Type B pancreatic cell (in vitro differentiated cells): ENCODE results near the gene TECPR2. TPM values are rescaled to one million over a fixed set of nuclear protein-coding genes. Genes with fewer than 3 reads are reported as not detected.

Source experiments
- DNase-seq: peaks from one replicate; pipeline ENCODE4 v3.0.0; 2021; ENCODE audit warnings: mixed read lengths; ENCODE audit not compliant: unreplicated experiment; ENCODE audit errors: extremely low spot score
- H3K27ac Mint-ChIP-seq: 2 replicates; pipeline ENCODE4 v1.8.0; 2021; ENCODE audit warnings: mild to moderate bottlenecking, mixed read lengths
- H3K27me3 Mint-ChIP-seq: 2 replicates; pipeline ENCODE4 v1.8.0; 2021; ENCODE audit warnings: mixed read lengths
- H3K36me3 Mint-ChIP-seq: 2 replicates; pipeline ENCODE4 v1.8.0; 2021; ENCODE audit warnings: mixed read lengths
- H3K4me1 Mint-ChIP-seq: one replicate; pipeline ENCODE4 v1.8.0; 2021; ENCODE audit warnings: mixed read lengths; ENCODE audit not compliant: unreplicated experiment
- H3K4me3 Mint-ChIP-seq: 2 replicates; pipeline ENCODE4 v1.8.0; 2021; ENCODE audit warnings: mild to moderate bottlenecking, mixed read lengths
- H3K9me3 Mint-ChIP-seq: 2 replicates; pipeline ENCODE4 v1.8.0; 2021; ENCODE audit warnings: mixed read lengths
- total RNA-seq: library from RNA; stranded (reverse); gene quantifications from 2 replicates; pipeline ENCODE4 v1.2.1, GENCODE V29; 2021; ENCODE audit warnings: low replicate concordance
- TF ChIP-seq, protein P1 (sequence below): fragments of 200-600 bp; sonication (generic); conservative IDR thresholded peaks from 2 replicates; pipeline ENCODE4 v1.5.0; 2021; ENCODE audit warnings: antibody characterized with exemption, mild to moderate bottlenecking

TECPR2 gene
- total RNA-seq, 1 donor from 2014 or later: 25.5 TPM

DNA sequence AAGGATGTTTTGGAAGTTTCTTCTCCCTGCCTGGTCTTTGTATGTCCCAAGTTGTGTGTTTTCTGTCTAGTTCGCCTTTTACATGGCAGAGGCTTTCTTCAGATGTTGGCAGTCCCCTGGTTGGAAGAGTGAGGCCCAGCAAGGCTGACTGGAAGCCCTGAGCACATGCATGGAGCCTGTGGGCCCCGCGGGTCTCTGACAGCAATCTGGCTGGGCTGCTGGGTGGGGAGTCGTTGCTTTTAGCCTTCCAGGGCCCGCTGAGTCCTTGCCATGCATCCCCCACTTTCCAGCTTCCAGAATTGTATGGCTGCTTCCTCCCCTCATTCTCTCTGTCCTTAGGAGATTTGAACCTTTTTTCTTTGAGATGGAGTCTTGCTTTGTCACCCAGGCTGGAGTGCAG lies 121.6 kb downstream of the TECPR2 start:
- TF ChIP-seq, protein P1, sequence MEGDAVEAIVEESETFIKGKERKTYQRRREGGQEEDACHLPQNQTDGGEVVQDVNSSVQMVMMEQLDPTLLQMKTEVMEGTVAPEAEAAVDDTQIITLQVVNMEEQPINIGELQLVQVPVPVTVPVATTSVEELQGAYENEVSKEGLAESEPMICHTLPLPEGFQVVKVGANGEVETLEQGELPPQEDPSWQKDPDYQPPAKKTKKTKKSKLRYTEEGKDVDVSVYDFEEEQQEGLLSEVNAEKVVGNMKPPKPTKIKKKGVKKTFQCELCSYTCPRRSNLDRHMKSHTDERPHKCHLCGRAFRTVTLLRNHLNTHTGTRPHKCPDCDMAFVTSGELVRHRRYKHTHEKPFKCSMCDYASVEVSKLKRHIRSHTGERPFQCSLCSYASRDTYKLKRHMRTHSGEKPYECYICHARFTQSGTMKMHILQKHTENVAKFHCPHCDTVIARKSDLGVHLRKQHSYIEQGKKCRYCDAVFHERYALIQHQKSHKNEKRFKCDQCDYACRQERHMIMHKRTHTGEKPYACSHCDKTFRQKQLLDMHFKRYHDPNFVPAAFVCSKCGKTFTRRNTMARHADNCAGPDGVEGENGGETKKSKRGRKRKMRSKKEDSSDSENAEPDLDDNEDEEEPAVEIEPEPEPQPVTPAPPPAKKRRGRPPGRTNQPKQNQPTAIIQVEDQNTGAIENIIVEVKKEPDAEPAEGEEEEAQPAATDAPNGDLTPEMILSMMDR: no peak

GRCh38 chr14:102485693-102486512 lies 123.2 kb downstream of the TECPR2 start:
- H3K9me3 Mint-ChIP-seq: peaks cover 4% of the 10 kb centered on the region
- no peaks in the 10 kb centered on the region for H3K27me3 Mint-ChIP-seq
- peaks cover 6% of the 10 kb centered on the region for H3K4me1 Mint-ChIP-seq
- TF ChIP-seq, protein P1: no peak
- H3K4me3 Mint-ChIP-seq: no peak overlapping the region
- DNase-seq: no peak
- no peak overlapping the region for H3K27ac Mint-ChIP-seq
- H3K36me3 Mint-ChIP-seq: peaks cover 13% of the 10 kb centered on the region

More for the DNA sequence above, 121.6 kb downstream of the TECPR2 start:
- peaks cover 20% of the 10 kb centered on the region for H3K36me3 Mint-ChIP-seq
- no peak overlapping the region for H3K4me3 Mint-ChIP-seq
- DNase-seq: no peak
- H3K27me3 Mint-ChIP-seq: no peaks in the 10 kb centered on the region
- H3K27ac Mint-ChIP-seq: no peak overlapping the region
- H3K4me1 Mint-ChIP-seq: no peaks in the 10 kb centered on the region
- peaks cover 4% of the 10 kb centered on the region for H3K9me3 Mint-ChIP-seq

GRCh38 chr14:102486513-102487203 lies 123.9 kb downstream of the TECPR2 start:
- peak overlapping the region; percentile 30 for H3K4me3 Mint-ChIP-seq
- TF ChIP-seq, protein P1: no peak
- H3K9me3 Mint-ChIP-seq: peaks cover 4% of the 10 kb centered on the region
- DNase-seq: no peak
- peaks cover 13% of the 10 kb centered on the region for H3K36me3 Mint-ChIP-seq
- H3K27me3 Mint-ChIP-seq: no peaks in the 10 kb centered on the region
- H3K4me1 Mint-ChIP-seq: peaks cover 6% of the 10 kb centered on the region
- no peak overlapping the region for H3K27ac Mint-ChIP-seq

- DNase-seq: no peak
- H3K4me3 Mint-ChIP-seq: no peak overlapping the region
- peaks cover 6% of the 10 kb centered on the region for H3K4me1 Mint-ChIP-seq
- peaks cover 12% of the 10 kb centered on the region for H3K36me3 Mint-ChIP-seq
- no peaks in the 10 kb centered on the region for H3K27me3 Mint-ChIP-seq
- TF ChIP-seq, protein P1: no peak
- H3K27ac Mint-ChIP-seq: no peak overlapping the region
- peaks cover 4% of the 10 kb centered on the region for H3K9me3 Mint-ChIP-seq
Observed at GRCh38 chr14:102487204-102487577, 124.5 kb downstream of the TECPR2 start.

GRCh38 chr14:102490456-102490855 lies 127.7 kb downstream of the TECPR2 start:
- H3K4me1 Mint-ChIP-seq: peaks cover 6% of the 10 kb centered on the region
- H3K27ac Mint-ChIP-seq: no peak overlapping the region
- H3K4me3 Mint-ChIP-seq: no peak overlapping the region
- TF ChIP-seq, protein P1: no peak
- no peaks in the 10 kb centered on the region for H3K9me3 Mint-ChIP-seq
- DNase-seq: no peak
- peaks cover 4% of the 10 kb centered on the region for H3K36me3 Mint-ChIP-seq
- H3K27me3 Mint-ChIP-seq: no peaks in the 10 kb centered on the region
